GM10847 (cell line): ENCODE results near the gene DPYD.

ENCODE experiments used
- POLR2A ChIP-seq: IDR thresholded peaks from 2 replicates; pipeline ENCODE4 v1.6.1; 2011; ENCODE audit not compliant: insufficient read length; ENCODE audit errors: extremely low read depth

The DPYD gene

DNA sequence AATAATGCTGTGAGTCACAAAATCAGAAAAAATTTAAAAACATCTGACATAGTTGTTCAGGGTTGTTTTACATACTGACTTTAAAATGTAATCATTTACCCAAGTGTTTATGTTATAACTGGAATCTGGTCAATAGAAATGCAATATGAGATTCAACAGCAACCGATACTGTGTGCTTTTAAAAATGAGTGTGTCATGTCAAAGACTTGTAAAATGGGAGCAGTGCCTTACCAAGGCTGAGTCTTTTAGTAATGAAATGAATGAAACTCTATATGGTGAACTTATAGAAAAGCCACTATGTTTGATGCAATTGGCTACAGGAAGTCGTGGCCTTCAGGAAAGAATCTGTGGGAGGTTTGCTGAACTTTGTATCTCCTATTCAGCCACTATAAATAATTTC is 570.2 kb downstream of the DPYD start:
- TF ChIP-seq POLR2A, result no peak

DNA sequence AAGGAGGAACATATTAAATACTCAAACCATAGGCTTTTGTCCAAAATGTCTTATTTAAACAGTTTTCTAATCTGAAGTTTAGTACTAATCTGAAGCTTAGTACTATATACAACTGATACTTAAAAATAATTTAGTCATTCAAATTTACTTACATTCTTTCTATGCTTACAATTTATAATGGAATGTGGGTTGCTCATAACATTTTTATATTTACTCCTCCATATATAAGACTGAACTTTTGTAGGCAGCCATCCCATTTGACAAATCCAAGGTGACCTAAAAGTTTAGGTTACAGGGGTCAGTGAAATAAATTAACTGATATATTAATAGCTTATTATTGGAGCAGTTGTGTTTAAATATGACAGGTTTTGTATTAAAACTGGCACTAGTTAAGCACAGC is 570.6 kb downstream of the DPYD start:
- TF ChIP-seq POLR2A, result no peak

DNA sequence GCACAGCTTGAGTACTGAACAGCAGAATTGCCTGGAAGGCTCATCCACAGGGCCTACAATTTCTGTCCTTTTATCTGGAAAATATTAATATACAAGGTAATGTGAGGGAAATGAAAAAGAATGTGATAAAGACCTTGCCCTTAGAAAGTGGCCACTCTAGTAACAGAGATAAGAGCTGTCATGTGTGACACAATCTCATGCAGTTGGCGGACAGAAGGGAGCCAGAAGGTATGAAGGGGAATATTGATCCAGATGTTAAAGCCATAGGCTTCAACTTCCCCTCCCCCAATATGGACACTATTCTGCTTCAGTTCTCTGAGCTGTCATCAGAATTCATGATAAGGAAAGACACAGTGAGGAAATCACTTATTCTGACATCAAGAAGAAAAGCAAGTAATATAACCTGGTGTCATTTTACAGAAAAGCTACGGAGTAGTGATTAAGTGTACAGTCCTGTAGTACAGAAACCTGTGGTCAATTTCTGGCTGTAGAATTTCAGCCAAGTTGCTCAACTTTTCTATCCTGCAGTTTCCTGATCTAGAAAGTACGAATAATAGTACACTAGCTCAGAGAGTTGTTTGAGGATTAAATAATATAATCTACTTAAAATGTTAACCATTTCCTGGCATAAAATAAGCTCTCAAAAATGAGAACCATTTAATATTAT is 572.1 kb downstream of the DPYD start:
- no peak for TF ChIP-seq POLR2A

DNA sequence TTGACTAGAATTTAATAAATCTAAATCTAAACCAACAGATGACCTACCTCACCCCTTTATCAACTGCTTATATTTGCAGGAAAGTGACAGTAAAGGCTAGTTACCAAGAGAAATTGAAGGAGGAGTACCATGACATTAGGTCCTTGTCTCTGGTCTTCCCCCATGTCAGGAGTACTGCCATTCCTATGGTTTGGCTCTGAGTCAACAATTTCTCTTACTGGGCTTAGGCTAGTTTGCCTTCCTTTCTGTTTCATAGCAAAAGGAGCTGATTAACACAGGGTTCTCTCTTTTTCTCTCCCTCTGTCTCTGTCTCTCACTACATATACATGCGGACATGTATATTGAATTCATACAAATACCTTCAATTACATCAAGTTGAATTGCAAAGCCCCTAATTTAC is 579.9 kb downstream of the DPYD start:
- TF ChIP-seq POLR2A, result no peak

DNA sequence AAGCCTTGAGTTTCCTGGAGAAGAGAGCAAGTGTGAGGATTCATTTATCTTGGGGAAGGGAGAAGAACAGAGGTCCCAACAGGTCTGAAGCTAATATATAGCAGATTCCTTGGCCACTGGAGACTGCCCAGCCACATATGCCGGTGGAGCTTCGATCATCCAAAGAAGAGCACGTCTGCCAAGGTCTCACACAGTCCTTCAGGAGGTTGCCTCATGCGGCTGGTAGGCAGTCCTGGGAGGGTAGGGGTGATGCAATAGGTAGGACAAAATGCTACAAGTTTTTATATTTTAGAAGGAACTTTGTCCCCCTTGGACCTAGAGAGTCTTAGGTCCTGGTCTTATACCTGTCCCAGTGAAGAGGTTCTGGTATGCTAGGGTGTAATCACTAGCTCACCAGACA is 582.5 kb downstream of the DPYD start:
- TF ChIP-seq POLR2A, result no peak

DNA sequence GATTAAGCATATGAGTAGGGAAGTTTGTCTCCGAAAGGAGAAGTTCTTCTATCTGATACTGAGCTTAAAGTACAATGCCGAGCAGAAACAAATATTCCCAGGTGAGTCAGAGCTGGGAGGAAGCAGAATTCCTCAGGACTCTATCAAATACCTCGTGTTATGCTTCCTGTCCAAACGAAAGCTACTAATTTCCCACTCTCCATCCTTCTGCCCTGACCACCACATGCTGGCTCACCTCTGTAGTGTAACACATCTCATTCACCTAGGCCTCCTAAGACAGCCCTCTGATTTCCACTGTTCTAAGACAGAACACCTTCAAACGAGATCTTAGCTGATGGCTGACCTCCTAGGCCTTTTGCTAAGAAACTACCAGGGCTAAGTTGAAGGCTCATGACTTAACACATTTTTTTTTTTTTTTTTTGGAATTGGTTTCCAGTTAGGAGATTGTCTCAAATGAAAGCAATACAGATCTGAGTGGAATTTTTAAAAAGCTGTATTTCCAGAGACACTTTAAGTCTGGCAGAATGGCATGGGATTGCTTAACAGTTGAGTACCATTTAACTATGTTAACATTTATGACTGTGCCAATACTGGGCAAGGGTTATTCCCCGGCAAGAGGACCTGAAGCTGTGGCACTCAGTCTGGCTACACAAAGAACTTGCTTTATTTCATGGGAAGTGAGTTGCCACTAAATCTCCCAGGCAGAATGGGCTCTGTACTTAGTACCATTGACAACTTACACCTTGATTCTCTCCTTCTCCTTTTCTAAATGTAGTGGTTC is 583.4 kb downstream of the DPYD start:
- no peak for TF ChIP-seq POLR2A

DNA sequence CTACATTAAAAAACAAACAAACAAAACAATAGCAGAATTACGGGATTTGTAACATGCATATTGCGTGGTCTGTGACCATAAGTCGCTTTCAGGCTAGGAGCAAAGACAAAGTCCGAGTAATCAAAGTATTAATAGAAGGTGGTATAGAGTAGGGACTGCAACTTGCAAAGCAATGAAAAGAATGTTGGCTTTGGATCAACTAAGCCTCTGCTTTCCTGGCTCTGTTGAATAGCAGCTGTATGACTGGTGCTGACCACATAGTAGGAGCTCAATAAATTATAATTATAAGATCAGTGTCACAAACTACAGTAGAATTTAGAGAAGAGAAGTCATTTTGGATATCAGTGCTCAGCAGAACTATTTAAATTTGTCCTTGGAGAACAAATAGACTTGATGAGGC is 586.4 kb downstream of the DPYD start:
- no peak for TF ChIP-seq POLR2A

DNA sequence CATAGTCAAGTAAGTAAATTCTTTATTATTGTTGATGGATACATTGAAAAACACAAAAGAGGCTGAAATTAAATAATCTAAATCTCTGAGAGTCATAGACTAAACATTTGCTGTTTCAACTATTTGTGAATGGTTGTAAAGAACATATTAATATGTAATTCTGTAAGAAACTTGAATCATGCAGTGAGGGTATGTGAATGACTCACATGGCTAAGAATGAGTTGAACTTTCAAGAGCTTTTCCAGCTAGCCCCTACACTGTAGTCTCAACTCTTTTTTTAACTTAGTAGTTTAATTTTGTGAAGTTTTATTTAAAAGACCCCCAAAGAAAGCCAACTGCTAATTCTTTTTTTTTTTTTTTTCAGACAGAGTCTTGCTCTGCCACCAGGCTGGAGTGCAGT is 588.1 kb downstream of the DPYD start:
- TF ChIP-seq POLR2A, result no peak

DNA sequence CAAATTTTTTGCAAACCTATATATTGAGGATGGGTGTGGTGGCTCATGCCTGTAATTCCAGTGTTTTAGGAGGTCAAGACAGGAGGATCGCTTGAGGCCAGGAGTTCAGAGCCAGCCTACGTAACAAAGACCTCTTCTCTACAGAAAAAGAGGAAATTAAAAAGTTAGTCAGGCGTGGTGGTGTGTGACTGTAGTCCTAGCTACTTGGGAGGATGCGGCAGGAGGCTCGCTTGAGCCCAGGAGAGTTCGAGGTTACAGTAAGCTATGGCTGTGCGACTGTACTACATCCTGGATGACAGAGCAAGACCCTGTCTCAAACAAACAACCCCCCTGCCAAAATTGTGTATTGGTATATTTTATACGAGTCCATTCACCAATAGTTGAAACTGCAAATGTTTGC is 589.7 kb downstream of the DPYD start:
- TF ChIP-seq POLR2A, result no peak

DNA sequence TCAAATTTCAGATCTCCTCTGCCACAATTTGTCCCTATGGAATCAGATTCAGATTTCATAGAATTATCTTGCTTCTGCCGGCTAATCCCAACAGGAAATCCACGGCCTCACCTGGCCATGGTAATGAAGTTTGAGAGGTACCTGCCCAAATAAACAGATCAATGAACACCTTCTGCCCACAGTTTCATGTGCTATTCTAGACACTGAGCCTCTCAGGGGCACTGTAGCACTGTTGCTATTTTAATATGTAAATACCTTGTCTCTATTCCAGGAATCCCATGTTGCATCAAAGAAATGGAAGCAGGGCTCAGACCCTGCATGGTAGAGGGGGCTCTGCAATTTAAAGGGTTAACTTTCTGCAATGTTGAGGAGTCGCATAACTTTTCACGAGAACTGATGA is 606.1 kb downstream of the DPYD start:
- TF ChIP-seq POLR2A, result no peak

DNA sequence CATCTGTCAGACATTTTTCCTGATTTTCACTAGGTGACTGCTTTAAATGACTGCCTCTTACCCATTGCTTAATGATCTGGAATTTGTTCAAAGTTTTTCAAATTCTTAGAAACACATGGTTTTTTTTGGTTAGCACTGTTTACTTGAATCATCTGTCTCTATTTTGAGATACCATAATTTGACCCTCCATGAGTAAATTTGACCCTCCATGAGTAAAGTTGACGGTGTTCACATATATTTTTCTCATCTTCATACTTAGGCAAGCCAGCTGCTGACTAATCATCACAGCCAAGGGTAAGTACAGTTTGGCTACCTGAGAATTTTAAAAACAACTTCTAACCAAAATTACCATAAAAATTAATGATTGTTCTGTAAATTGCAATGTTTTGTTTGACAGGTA is 612.7 kb downstream of the DPYD start:
- TF ChIP-seq POLR2A, result no peak

DNA sequence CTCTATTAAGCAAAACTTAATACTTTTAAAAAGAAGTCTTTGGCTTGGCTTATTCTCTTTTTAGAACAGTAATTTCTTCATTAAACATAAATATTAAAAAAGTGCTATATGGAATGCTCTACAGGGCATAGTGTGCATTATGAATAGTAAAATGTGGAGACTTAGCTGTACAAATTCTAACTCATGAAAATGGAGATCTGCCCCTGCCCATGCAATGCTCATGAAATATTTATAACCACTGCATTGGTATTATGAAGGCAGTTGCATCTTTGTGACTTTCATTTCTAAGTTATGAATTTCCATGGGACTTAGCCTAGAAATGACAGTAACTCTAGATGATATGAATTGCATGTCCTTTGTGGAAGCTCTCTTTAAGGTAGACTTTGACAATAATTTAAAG is 613.3 kb downstream of the DPYD start:
- no peak for TF ChIP-seq POLR2A

DNA sequence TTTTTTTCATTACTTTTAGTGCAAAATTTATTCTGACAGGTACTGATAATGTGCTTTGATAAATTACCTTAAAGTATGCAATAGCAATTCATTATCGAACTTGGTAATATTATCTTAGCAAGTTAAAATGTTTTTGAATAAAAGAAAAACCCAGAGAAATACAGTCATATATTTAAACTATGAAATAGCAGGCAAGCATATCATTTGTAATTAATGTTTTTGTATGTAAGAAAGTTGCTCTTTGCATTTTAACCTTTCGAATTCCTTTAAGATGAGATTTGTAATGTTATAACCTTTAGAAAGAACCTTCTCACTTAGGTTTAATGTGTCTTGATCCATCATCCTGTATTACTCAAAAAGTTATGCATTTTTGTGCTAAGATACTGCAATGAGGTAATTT is 613.7 kb downstream of the DPYD start:
- no peak for TF ChIP-seq POLR2A

DNA sequence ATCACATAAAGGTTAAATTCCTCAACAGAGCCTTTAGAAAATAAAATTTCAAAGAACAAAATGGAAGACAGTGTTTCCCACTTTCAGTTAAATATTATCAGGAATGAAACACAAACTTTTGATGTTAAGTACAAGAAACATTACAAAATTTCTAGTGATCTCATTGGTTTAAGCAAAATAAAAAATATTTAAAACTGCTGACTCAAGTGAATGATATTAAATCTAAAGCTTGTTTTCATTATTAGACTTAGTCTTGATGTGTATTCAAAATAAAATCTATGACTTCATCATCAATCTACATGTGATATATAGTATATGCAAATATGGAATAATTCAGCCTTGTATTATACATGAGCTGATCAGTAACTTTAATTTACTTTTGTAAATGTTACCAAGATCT is 614.3 kb downstream of the DPYD start:
- no peak for TF ChIP-seq POLR2A

DNA sequence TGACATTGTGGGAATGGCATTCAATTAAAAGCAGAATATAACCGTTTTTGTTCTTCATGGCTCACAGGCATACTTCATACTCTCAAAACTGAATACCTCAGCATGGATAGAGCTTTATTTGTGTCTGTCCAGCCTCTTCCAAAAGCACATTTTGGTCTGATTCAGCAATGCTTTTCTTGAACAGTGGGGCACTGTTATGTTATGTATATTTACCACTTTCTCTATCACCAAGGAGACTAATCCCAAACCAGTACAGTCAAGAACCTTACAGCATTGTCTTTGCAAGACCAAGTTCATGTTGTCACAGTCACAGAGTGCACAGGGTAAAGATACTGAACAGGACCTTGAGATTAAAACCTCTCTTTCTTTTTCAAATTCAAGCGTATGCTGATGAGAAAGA is 616.5 kb downstream of the DPYD start:
- TF ChIP-seq POLR2A, result no peak

DNA sequence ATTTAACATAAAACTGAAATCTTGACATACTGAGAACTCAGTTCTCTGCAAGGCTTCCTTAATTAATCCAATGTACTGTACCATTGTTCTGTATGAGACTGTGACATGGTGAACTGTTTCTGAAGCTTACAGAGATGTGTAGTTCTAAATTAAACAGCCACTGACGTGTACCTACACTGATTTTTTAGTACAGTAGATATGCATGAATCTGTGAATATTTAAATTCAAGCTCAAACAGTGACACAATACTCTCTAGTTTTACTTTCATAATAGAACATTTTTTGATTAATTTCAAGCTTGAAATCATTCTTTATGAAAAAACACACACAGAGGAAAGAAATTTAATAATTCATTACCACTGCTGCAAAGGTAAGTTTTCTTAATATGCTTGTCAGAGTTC is 621.9 kb downstream of the DPYD start:
- no peak for TF ChIP-seq POLR2A

DNA sequence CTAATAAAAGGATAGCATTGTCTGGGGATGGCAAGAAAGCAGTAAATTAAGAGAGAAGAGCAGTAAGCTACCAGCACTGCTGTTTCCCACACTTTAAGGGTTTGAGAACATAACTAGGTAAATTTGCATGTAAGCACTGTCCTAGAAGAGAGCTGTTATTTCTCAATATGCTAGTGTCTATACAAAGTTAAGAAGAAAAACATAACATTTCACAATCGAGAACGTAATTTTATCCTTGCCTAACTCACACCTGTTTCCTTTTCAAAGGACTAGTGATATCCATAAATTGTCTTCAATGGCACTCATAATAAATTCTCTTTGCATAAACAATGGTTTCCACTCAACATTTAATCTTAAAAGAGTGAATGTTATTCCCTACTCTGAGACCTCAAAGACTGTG is 623.2 kb downstream of the DPYD start:
- TF ChIP-seq POLR2A, result no peak

DNA sequence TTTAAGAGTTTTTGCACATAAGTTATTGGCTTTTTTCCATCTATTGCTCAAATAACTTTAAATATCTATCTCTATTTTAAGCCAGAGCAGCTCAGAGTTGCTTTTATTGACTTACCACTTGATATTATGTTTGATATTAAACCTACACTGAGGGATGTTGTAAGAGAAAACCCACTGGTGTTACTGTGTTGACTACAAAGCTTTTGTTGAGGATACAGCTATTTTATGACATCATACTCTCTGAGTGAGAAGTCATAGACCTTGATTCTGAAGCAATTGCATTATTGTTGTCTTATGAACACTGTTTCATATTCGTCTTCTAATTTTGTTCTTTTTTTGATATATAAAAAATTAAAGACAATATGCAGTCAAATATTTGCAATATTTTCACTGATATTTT is 638.9 kb downstream of the DPYD start:
- no peak for TF ChIP-seq POLR2A
